Breast epithelium (tissue), 4 donors: ENCODE data around the gene LRRC38. TPM values are rescaled to one million over a fixed set of nuclear protein-coding genes. Genes with fewer than 3 reads are reported as not detected.

Experiments used
- DNase-seq, 2 donors: peaks; one replicate each; pipeline ENCODE4 v3.0.0-alpha.2; 2019; ENCODE audit warnings: low spot score in 2 of 2
- H3K27ac ChIP-seq, 2 donors: fragments of 200-600 bp; sonication (generic) in 1 of 2; one replicate each; pipeline ENCODE4 v1.5.1; 2016 to 2019; ENCODE audit warnings: mild to moderate bottlenecking in 1 of 2
- H3K27me3 ChIP-seq, 2 donors: fragments of 200-600 bp; sonication (generic) in 1 of 2; one replicate each; pipeline versions ENCODE4 v1.5.1 to v1.6.0; 2017 to 2019; ENCODE audit warnings: control low read depth in 1 of 2, mild to moderate bottlenecking in 1 of 2
- H3K36me3 ChIP-seq: fragments of 200-600 bp; one replicate; pipeline ENCODE4 v1.5.1; 2019
- H3K4me1 ChIP-seq, 2 donors: fragments of 200-600 bp; sonication (generic); one replicate each; pipeline ENCODE4 v1.5.1; 2016 to 2019; ENCODE audit warnings: control low read depth in 1 of 2
- H3K4me3 ChIP-seq, 3 donors: fragments of 200-600 bp; sonication (generic); 1 replicate in 2 of 3; 2 replicates in 1 of 3; pipeline ENCODE4 v1.5.1; 2016 to 2019; ENCODE audit warnings: mild to moderate bottlenecking in 3 of 3, moderate library complexity in 2 of 3
- H3K9me3 ChIP-seq, 2 donors: fragments of 200-600 bp; sonication (generic) in 1 of 2; one replicate each; pipeline ENCODE4 v1.5.1; 2016 to 2019; ENCODE audit warnings: control low read depth in 1 of 2
- CTCF ChIP-seq, 3 donors: fragments of 450-650 bp; IDR thresholded peaks; one replicate each; pipeline ENCODE4 v1.5.1; 2016 to 2017; ENCODE audit warnings: antibody characterized with exemption in 3 of 3, mild to moderate bottlenecking in 3 of 3, moderate library complexity in 3 of 3
- POLR2A ChIP-seq: fragments of 450-650 bp; IDR thresholded peaks from one replicate; pipeline ENCODE4 v1.6.1; 2016; ENCODE audit warnings: antibody characterized with exemption, mild to moderate bottlenecking, moderate library complexity
- POLR2AphosphoS5 ChIP-seq, 3 donors: sonication (generic); formaldehyde crosslinking; IDR thresholded peaks; one replicate each; pipeline ENCODE4 v1.6.1; 2017; ENCODE audit warnings: antibody characterized with exemption in 3 of 3
- intact Hi-C: fragments of 100-400 bp; cut with DNase I; formaldehyde crosslinking; loops from one replicate; pipeline ENCODE4 v1.15.1; 2023; ENCODE audit warnings: low total_unique reads
- total RNA-seq, 3 donors: library from RNA; depleted of rRNA; stranded (reverse); fragments of >200 nt; gene quantifications; one replicate each; pipeline ENCODE4 v1.1.0, GENCODE V29; 2016

The LRRC38 gene
- total RNA-seq, 3 donors from 2014 or later, result 0.15 TPM; not detected in 2

GRCh38 chr1:13513063-13513894 is 524 bp downstream of the LRRC38 start:
- no peak overlapping the region for H3K27ac ChIP-seq
- peak overlapping the region in 2 of 3 donors; percentile 33 to 53 for H3K4me3 ChIP-seq

GRCh38 chr1:13512472-13512871 is 1.3 kb downstream of the LRRC38 start:
- H3K4me1 ChIP-seq, result no peaks in the 10 kb centered on the region
- no peak for TF ChIP-seq CTCF (IDR thresholded peaks at IDR 0.05)
- no peak for TF ChIP-seq POLR2AphosphoS5 (IDR thresholded peaks at IDR 0.05)
- no peak for TF ChIP-seq POLR2A
- no peaks in the 10 kb centered on the region for H3K36me3 ChIP-seq
- peaks cover 0 to 44% of the 10 kb centered on the region in 2 donors for H3K27me3 ChIP-seq
- peak overlapping the region in 1 of 3 donors; percentile 53 for H3K4me3 ChIP-seq
- no peaks in the 10 kb centered on the region for H3K9me3 ChIP-seq
- intact Hi-C loops, result no loop called here
- no peak for DNase-seq
- H3K27ac ChIP-seq, result no peak overlapping the region

More at GRCh38 chr1:13513063-13513894, 524 bp downstream of the LRRC38 start:
- no peaks in the 10 kb centered on the region for H3K36me3 ChIP-seq
- H3K9me3 ChIP-seq, result no peaks in the 10 kb centered on the region
- no peaks in the 10 kb centered on the region for H3K4me1 ChIP-seq
- intact Hi-C loops, result no loop called here
- no peak for DNase-seq
- TF ChIP-seq POLR2AphosphoS5 (IDR thresholded peaks at IDR 0.05), result no peak
- no peak for TF ChIP-seq CTCF (IDR thresholded peaks at IDR 0.05)
- TF ChIP-seq POLR2A, result no peak
- peaks cover 0 to 50% of the 10 kb centered on the region in 2 donors for H3K27me3 ChIP-seq

- Histone ChIP-seq H3K4me3 (no peak overlapping the region), H3K27ac (no peak overlapping the region), H3K36me3 (no peaks in the 10 kb centered on the region), H3K9me3 (no peaks in the 10 kb centered on the region), H3K27me3 (peaks cover 0 to 44% of the 10 kb centered on the region in 2 donors), H3K4me1 (no peaks in the 10 kb centered on the region)
- intact Hi-C loops, result no loop called here
- no peak for TF ChIP-seq CTCF (IDR thresholded peaks at IDR 0.05)
- TF ChIP-seq POLR2AphosphoS5 (IDR thresholded peaks at IDR 0.05), result no peak
- TF ChIP-seq POLR2A, result no peak
- DNase-seq, result no peak
Observed at GRCh38 chr1:13510499-13510898, 3.3 kb downstream of the LRRC38 start.

- intact Hi-C loops, result no loop called here
- no peaks in the 10 kb centered on the region for H3K36me3 ChIP-seq
- DNase-seq, result no peak
- no peaks in the 10 kb centered on the region for H3K9me3 ChIP-seq
- peaks cover 0 to 27% of the 10 kb centered on the region in 2 donors for H3K27me3 ChIP-seq
- no peaks in the 10 kb centered on the region for H3K4me1 ChIP-seq
- H3K27ac ChIP-seq, result no peak overlapping the region
- no peak overlapping the region for H3K4me3 ChIP-seq
- TF ChIP-seq CTCF (IDR thresholded peaks at IDR 0.05), result no peak
- no peak for TF ChIP-seq POLR2AphosphoS5 (IDR thresholded peaks at IDR 0.05)
- no peak for TF ChIP-seq POLR2A
Observed at GRCh38 chr1:13507075-13507474, 6.7 kb downstream of the LRRC38 start.

- TF ChIP-seq POLR2AphosphoS5 (IDR thresholded peaks at IDR 0.05) (no peak), POLR2A (no peak)
- intact Hi-C loops, result no loop called here
- Histone ChIP-seq H3K27me3 (peaks cover 0 to 11% of the 10 kb centered on the region in 2 donors), H3K4me1 (no peaks in the 10 kb centered on the region), H3K36me3 (no peaks in the 10 kb centered on the region), H3K27ac (no peak overlapping the region), H3K9me3 (no peaks in the 10 kb centered on the region), H3K4me3 (no peak overlapping the region)
- no peak for DNase-seq
Observed at GRCh38 chr1:13505020-13505419, 8.8 kb downstream of the LRRC38 start.
